ENCODE data around the gene TTK. TPM values are rescaled to one million over a fixed set of nuclear protein-coding genes. Genes with fewer than 3 reads are reported as not detected.
"Not testable (repeated sequence)": the region's sequence is repeated elsewhere in the genome, so short reads cannot be mapped to it uniquely, and the experiment has no call there.

The TTK gene
- total RNA-seq, 1 experiment from 2014 or later = 82.3 TPM

DNA sequence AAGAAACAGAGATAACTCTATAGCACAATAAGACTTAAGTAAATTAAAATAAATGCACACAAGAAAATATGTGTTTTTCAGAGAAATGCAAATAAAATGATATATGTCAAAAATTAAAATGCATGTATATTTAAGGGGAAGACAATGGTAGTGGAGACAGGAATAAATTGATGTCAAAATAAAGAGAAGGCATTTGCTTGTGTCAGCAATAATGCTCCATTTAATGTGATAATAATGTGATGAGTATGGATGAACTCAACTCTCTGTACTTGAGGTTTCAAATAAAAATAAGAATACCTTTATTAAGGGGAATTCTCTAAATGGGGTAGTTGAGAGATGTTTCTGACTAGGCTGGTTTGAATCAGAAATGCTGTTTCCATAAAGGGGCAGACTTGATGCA, 56.3 kb downstream of the TTK start:
- Histone ChIP-seq H3K4me1 (replicated peaks) (no peaks in the 10 kb centered on the region), H3K9me3 (replicated peaks) (no peaks in the 10 kb centered on the region)

DNA sequence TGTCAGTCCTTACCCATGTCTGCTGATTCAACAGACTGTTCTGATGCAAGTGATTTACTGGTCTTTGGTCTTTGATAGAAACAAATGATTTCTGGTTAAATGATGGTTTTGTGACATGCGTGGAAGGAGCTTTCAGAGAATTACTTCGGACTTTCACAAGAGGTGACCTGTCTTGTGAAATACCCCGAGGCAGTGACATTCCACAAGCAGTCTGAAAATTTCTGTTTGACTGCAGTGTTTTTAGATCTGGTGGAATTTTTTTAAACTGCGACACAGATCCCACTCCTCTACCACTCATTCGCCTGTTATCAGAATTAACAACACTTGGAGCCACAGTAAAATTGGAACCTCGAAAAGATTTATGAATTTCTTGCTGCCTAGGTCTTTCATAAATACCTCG, 63.7 kb downstream of the TTK start:
- not testable (repeated sequence) for DNase-seq (ENCODE audit: low read depth in 1 of 2, low spot score in 2 of 2); H3K27me3 ChIP-seq (replicated peaks); H3K4me3 ChIP-seq; H3K27ac ChIP-seq; H3K4me1 ChIP-seq (replicated peaks); H3K9me3 ChIP-seq (replicated peaks); H3K36me3 ChIP-seq

More for the DNA sequence above, 56.3 kb downstream of the TTK start:
- DNase-seq (ENCODE audit: low read depth in 1 of 2, low spot score in 2 of 2) = no peak
- Histone ChIP-seq H3K27me3 (replicated peaks) (no peaks in the 10 kb centered on the region), H3K36me3 (no peaks in the 10 kb centered on the region), H3K27ac (no peak overlapping the region), H3K4me3 (no peak overlapping the region)

GRCh38 chr6:80070431-80070830, 66.0 kb downstream of the TTK start:
- H3K36me3 ChIP-seq; H3K27ac ChIP-seq; H3K4me3 ChIP-seq; DNase-seq (ENCODE audit: low read depth in 1 of 2, low spot score in 2 of 2); H3K4me1 ChIP-seq (replicated peaks); H3K27me3 ChIP-seq (replicated peaks); H3K9me3 ChIP-seq (replicated peaks): not testable (repeated sequence)

GRCh38 chr6:80077067-80077466, 72.6 kb downstream of the TTK start:
- Histone ChIP-seq H3K4me3 (no peak overlapping the region), H3K27ac (no peak overlapping the region), H3K27me3 (replicated peaks) (no peaks in the 10 kb centered on the region), H3K4me1 (replicated peaks) (no peaks in the 10 kb centered on the region), H3K36me3 (no peaks in the 10 kb centered on the region), H3K9me3 (replicated peaks) (no peaks in the 10 kb centered on the region)
- no peak for DNase-seq (ENCODE audit: low read depth in 1 of 2, low spot score in 2 of 2)

DNA sequence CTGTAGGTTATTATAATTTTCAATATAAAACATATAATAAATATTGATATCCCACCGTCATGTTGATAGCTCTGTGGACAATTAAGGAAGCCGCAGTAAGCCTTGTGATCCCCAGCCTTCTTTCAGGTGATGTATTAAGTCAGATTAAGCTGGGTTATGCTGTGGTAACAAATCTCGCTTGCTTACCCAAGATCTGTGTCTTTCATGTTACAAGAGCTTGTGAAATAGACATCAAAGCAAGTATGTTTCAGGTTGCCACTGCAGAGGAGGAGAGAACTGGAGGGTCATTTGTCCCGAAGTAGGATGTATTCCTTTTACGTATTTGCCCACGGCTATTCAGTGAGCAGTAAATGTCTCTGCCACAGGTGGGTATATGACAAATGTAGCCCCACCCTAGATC, 84.2 kb downstream of the TTK start:
- H3K4me3 ChIP-seq = no peak overlapping the region
- H3K4me1 ChIP-seq (replicated peaks) = no peaks in the 10 kb centered on the region
- H3K27me3 ChIP-seq (replicated peaks) = no peaks in the 10 kb centered on the region; the same call in 1 of the 2 replicates
- no peaks in the 10 kb centered on the region for H3K36me3 ChIP-seq
- H3K27ac ChIP-seq = no peak overlapping the region
- H3K9me3 ChIP-seq (replicated peaks) = no peaks in the 10 kb centered on the region
- no peak for DNase-seq (ENCODE audit: low read depth in 1 of 2, low spot score in 2 of 2)

DNA sequence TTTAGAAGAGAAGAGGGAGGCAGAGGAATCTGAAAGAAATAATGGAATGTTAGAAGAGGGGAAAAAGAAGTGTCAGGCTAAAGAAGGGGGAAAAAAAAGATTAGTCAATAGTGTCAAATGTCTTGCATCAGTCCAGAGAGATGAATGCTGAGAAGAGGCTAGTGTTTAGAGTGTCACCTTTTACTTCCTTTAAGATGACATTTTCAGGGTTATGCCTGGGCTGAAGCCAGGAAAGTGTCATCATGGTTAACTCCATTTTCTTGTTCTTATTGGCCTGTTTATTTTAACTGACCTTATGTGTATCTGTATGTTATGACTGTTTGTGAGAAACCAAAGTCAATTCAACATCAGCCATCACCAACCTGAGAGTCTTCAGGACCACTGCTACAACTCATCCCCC, 87.1 kb downstream of the TTK start:
- no peaks in the 10 kb centered on the region for H3K36me3 ChIP-seq
- no peaks in the 10 kb centered on the region; the same call in 1 of the 2 replicates for H3K27me3 ChIP-seq (replicated peaks)
- DNase-seq (ENCODE audit: low read depth in 1 of 2, low spot score in 2 of 2) = no peak
- H3K9me3 ChIP-seq (replicated peaks) = no peaks in the 10 kb centered on the region
- H3K27ac ChIP-seq = no peak overlapping the region
- no peaks in the 10 kb centered on the region for H3K4me1 ChIP-seq (replicated peaks)
- no peak overlapping the region for H3K4me3 ChIP-seq

Other genes starting within 250 kb of the TTK start
- 1.2 and 1.3 TPM in 2 replicates for gene ELOVL4, start 57.1 kb upstream of the TTK start, total RNA-seq (2014; rRNA removed; shearing (Covaris generic))
- gene BCKDHB, start 102.0 kb downstream of the TTK start, total RNA-seq (2014; rRNA removed; shearing (Covaris generic)) = 15.1 and 27.5 TPM in 2 replicates